ENCODE measurements around the gene PROCR.

Gene PROCR

GRCh38 chr20:35190556-35190955 lies 18.7 kb downstream of the PROCR start:
- TF ChIP-seq REST (IDR thresholded peaks at IDR 0.05; ENCODE audit: insufficient read depth in 1 of 2, low read depth in 2 of 2, low read length in 2 of 2): no peak

- TF ChIP-seq TAF1 (IDR thresholded peaks at IDR 0.05; ENCODE audit: borderline replicate concordance, insufficient read depth, low read length) (no peak), POLR2AphosphoS5 (IDR thresholded peaks at IDR 0.05; ENCODE audit: low read depth, low read length) (no peak), SIN3A (IDR thresholded peaks at IDR 0.05; ENCODE audit: borderline replicate concordance, insufficient read depth, low read length) (no peak), FOXP2 (optimal IDR thresholded peaks at IDR 0.05; ENCODE audit: borderline replicate concordance, extremely low read depth, extremely low read length, insufficient read depth) (no peak), REST (IDR thresholded peaks at IDR 0.05; ENCODE audit: insufficient read depth in 1 of 2, low read depth in 2 of 2, low read length in 2 of 2) (no peak)
Measured at GRCh38 chr20:35191419-35192117, 19.7 kb downstream of the PROCR start.

- TF ChIP-seq TAF1 (IDR thresholded peaks at IDR 0.05; ENCODE audit: borderline replicate concordance, insufficient read depth, low read length) (no peak), POLR2AphosphoS5 (IDR thresholded peaks at IDR 0.05; ENCODE audit: low read depth, low read length) (no peak), SIN3A (IDR thresholded peaks at IDR 0.05; ENCODE audit: borderline replicate concordance, insufficient read depth, low read length) (no peak), FOXP2 (optimal IDR thresholded peaks at IDR 0.05; ENCODE audit: borderline replicate concordance, extremely low read depth, extremely low read length, insufficient read depth) (no peak), REST (IDR thresholded peaks at IDR 0.05; ENCODE audit: insufficient read depth in 1 of 2, low read depth in 2 of 2, low read length in 2 of 2) (no peak)
Measured at GRCh38 chr20:35192118-35192872, 20.4 kb downstream of the PROCR start.

GRCh38 chr20:35196313-35196712 lies 24.4 kb downstream of the PROCR start:
- TF ChIP-seq POLR2AphosphoS5 (IDR thresholded peaks at IDR 0.05; ENCODE audit: low read depth, low read length) (no peak), REST (IDR thresholded peaks at IDR 0.05; ENCODE audit: insufficient read depth in 1 of 2, low read depth in 2 of 2, low read length in 2 of 2) (no peak), SIN3A (IDR thresholded peaks at IDR 0.05; ENCODE audit: borderline replicate concordance, insufficient read depth, low read length) (no peak), TAF1 (IDR thresholded peaks at IDR 0.05; ENCODE audit: borderline replicate concordance, insufficient read depth, low read length) (no peak), FOXP2 (optimal IDR thresholded peaks at IDR 0.05; ENCODE audit: borderline replicate concordance, extremely low read depth, extremely low read length, insufficient read depth) (no peak)

Data from PFSK-1 (cell line).